GM12878 (cell line): ENCODE measurements around the gene KCNN1. TPM values are rescaled to one million over a fixed set of nuclear protein-coding genes. Genes with fewer than 3 reads are reported as not detected.

Experiments
- ATAC-seq: fragments of 200-7000 bp; cut with Tn5 transposase; 3 replicates; pipeline ENCODE4 v1.9.1; 2020; ENCODE audit warnings: mild to moderate bottlenecking, moderate library complexity
- BruUV-seq: library from RNA; stranded (reverse); fragments of 400-500 nt; replicated peaks from 2 replicates; lab custom pipeline; 2021; lab: Mats Ljungman, UMichigan
- CTCF ChIA-PET: fragments of 300-600 bp; sonication (Branson Sonifier 250); formaldehyde crosslinking; extraction: SDS; loops from one replicate; lab custom pipeline; 2021; ENCODE audit warnings: inconsistent platforms; lab: Yijun Ruan, JAX
- POLR2A ChIA-PET: fragments of 350-600 bp; formaldehyde crosslinking; extraction: SDS; loops from one replicate; lab custom pipeline; 2021; ENCODE audit warnings: inconsistent platforms; lab: Charles Lee
- RAD21 ChIA-PET: fragments of 300-600 bp; sonication (Branson Sonifier 250); formaldehyde crosslinking; loops from one replicate; lab custom pipeline; 2023; ENCODE audit warnings: antibody characterized with exemption; ENCODE audit not compliant: unreplicated experiment; lab: Charles Lee
- SMC1A ChIA-PET: fragments of 300-600 bp; sonication (Branson Sonifier 250); formaldehyde crosslinking; loops from one replicate; lab custom pipeline; 2023; ENCODE audit not compliant: unreplicated experiment, uncharacterized antibody; lab: Charles Lee
- DNase-seq: peaks from one replicate; pipeline ENCODE4 v3.0.0-alpha.2; 2011; ENCODE audit warnings: low read depth, low spot score
- FAIRE-seq: peaks from 3 replicates; lab custom pipeline; 2011; peaks lifted over from hg19 to GRCh38; lab: Jason Lieb, UNC
- H2AFZ ChIP-seq: 2 replicates; pipeline ENCODE4 v1.6.0; 2011; ENCODE audit warnings: low read depth, low read length, control low read depth; ENCODE audit not compliant: control insufficient read depth
- H3K27ac ChIP-seq: 2 replicates; pipeline ENCODE4 v1.5.1; 2011; ENCODE audit warnings: control low read depth; ENCODE audit not compliant: control insufficient read depth, insufficient read depth
- H3K27me3 ChIP-seq, 2 experiments: replicated peaks in 1 of 2; 2 replicates each; pipeline versions ENCODE4 v1.6.0 to v1.6.1; 2011; ENCODE audit warnings: low read length in 1 of 2; ENCODE audit not compliant: control insufficient read depth in 2 of 2, insufficient read depth in 2 of 2
- H3K36me3 ChIP-seq, 2 experiments: 2 replicates each; pipeline ENCODE4 v1.5.1; 2011; ENCODE audit warnings: low read length in 1 of 2; ENCODE audit not compliant: control insufficient read depth in 2 of 2, insufficient read depth in 2 of 2
- H3K4me1 ChIP-seq: 2 replicates; pipeline ENCODE4 v1.6.1; 2011; ENCODE audit warnings: mild to moderate bottlenecking, low read length, moderate library complexity, mixed read lengths; ENCODE audit not compliant: control insufficient read depth, insufficient read depth
- H3K4me2 ChIP-seq: 2 replicates; pipeline ENCODE4 v1.6.0; 2011; ENCODE audit warnings: control low read depth; ENCODE audit not compliant: control insufficient read depth, insufficient read depth
- H3K4me3 ChIP-seq: fragments of 200-600 bp; sonication (generic); 2 replicates; pipeline ENCODE4 v1.5.1; 2016
- H3K79me2 ChIP-seq: 2 replicates; pipeline ENCODE4 v1.6.0; 2011; ENCODE audit warnings: low read length; ENCODE audit not compliant: control insufficient read depth, insufficient read depth
- H3K9ac ChIP-seq: 2 replicates; pipeline ENCODE4 v1.8.0; 2011; ENCODE audit warnings: low read length, control low read depth, mixed read lengths; ENCODE audit not compliant: control insufficient read depth, insufficient read depth
- H3K9me3 ChIP-seq: replicated peaks from 3 replicates; pipeline ENCODE4 v1.5.1; 2011; ENCODE audit warnings: mild to moderate bottlenecking, low read length; ENCODE audit not compliant: control insufficient read depth, insufficient read depth
- H4K20me1 ChIP-seq: 2 replicates; pipeline ENCODE4 v1.6.0; 2011; ENCODE audit not compliant: control insufficient read depth, insufficient read depth
- EED ChIP-seq: sonication (generic); IDR thresholded peaks from 2 replicates; pipeline ENCODE4 v1.6.1; 2016; ENCODE audit warnings: antibody characterized with exemption, low read depth
- GATAD2B ChIP-seq: fragments of 450-650 bp; conservative IDR thresholded peaks from 2 replicates; pipeline ENCODE4 v1.6.1; 2017; ENCODE audit warnings: low read depth, mild to moderate bottlenecking, moderate library complexity
- HCFC1 ChIP-seq: fragments of 150-350 bp; IDR thresholded peaks from 2 replicates; pipeline ENCODE4 v1.6.1; 2014; ENCODE audit warnings: low read length
- JUNB ChIP-seq: IDR thresholded peaks from 2 replicates; pipeline ENCODE4 v1.6.1; 2016; ENCODE audit warnings: antibody characterized with exemption, mild to moderate bottlenecking
- KAT2A ChIP-seq: conservative IDR thresholded peaks from 2 replicates; pipeline ENCODE4 v1.6.1; 2011; ENCODE audit warnings: low read depth, low read length; ENCODE audit not compliant: control insufficient read depth
- MTA3 ChIP-seq: IDR thresholded peaks from 2 replicates; pipeline ENCODE4 v1.6.1; 2012; ENCODE audit warnings: low read length, inconsistent platforms, borderline replicate concordance
- NFIC ChIP-seq: IDR thresholded peaks from 2 replicates; pipeline ENCODE4 v1.6.1; 2012; ENCODE audit warnings: low read depth, mild to moderate bottlenecking, inconsistent platforms, low read length, moderate library complexity
- RBBP5 ChIP-seq: fragments of 200-600 bp; sonication (generic); conservative IDR thresholded peaks from 2 replicates; pipeline ENCODE4 v1.6.1; 2016
- SIN3A ChIP-seq: IDR thresholded peaks from 2 replicates; pipeline ENCODE4 v1.6.1; 2012; ENCODE audit warnings: low read depth, low read length, improper control_type of control experiment
- SREBF2 ChIP-seq: IDR thresholded peaks from 2 replicates; pipeline ENCODE4 v1.6.1; 2012; ENCODE audit warnings: mild to moderate bottlenecking, low read length
- TAF1 ChIP-seq: IDR thresholded peaks from 2 replicates; pipeline ENCODE4 v1.6.1; 2011; ENCODE audit warnings: mild to moderate bottlenecking, low read depth, low read length, borderline replicate concordance
- TARDBP ChIP-seq: IDR thresholded peaks from 2 replicates; pipeline ENCODE4 v1.6.1; 2016; ENCODE audit warnings: borderline replicate concordance
- ZSCAN29 ChIP-seq: fragments of 450-650 bp; IDR thresholded peaks from 2 replicates; pipeline ENCODE4 v1.6.1; 2017; ENCODE audit warnings: mild to moderate bottlenecking, moderate library complexity
- WGBS: methylation state at CpG from one replicate; pipeline ENCODE4 v1.1.6; 2016; ENCODE audit warnings: low lambda C conversion rate; ENCODE audit not compliant: insufficient replicate concordance, insufficient coverage; ENCODE audit errors: missing lambda C conversion rate; 5-methylcytosine and 5-hydroxymethylcytosine counted together
- in situ Hi-C: fragments of 300-500 bp; cut with MboI; formaldehyde crosslinking; loops from 9 replicates; pipeline ENCODE4 v1.14.3; 2018; ENCODE audit warnings: mixed read lengths
- intact Hi-C: fragments of 100-400 bp; cut with micrococcal nuclease; formaldehyde crosslinking; loops from one replicate; pipeline ENCODE4 v1.14.2; 2022; ENCODE audit not compliant: unreplicated experiment
- polyA plus RNA-seq, 11 experiments: library from polyadenylated mRNA; depleted of rRNA in 4 of 11; unstranded in 6 of 11; stranded (reverse) in 5 of 11; fragments of >200 nt; fragmentation: Nextera tagmentation in 4 of 11; fragmentation: Illumina TruSeq in 1 of 11; extraction: Ambion mirVana in 4 of 11; extraction: Trizol in 1 of 11; gene quantifications; 1 replicate in 1 of 11; 2 replicates in 10 of 11; pipeline versions ENCODE4 v1.2.1 to v1.2.3, GENCODE V29; 2011 to 2016; ENCODE audit warnings: inconsistent platforms in 2 of 11, missing spikeins in 2 of 11, low read depth in 1 of 11
- total RNA-seq, 4 experiments: library from RNA; depleted of rRNA in 3 of 4; stranded (reverse); fragments of >200 nt in 3 of 4; fragmentation: Illumina TruSeq in 1 of 4; extraction: Trizol in 1 of 4; gene quantifications; 2 replicates each; pipeline versions ENCODE4 v1.2.1 to v1.2.3, GENCODE V29; 2013 to 2021
- TF ChIP-seq, protein P1 (sequence below): fragments of 450-650 bp; IDR thresholded peaks from 2 replicates; pipeline ENCODE4 v1.6.1; 2014; ENCODE audit warnings: mild to moderate bottlenecking

KCNN1 gene
- total and polyA plus RNA-seq, 10 of the 15 experiments (the other 5 are each of a cell fraction or from before 2014, with no cell fraction given), result 0.02 to 0.95 (median 0.16) TPM; not detected in 1

DNA sequence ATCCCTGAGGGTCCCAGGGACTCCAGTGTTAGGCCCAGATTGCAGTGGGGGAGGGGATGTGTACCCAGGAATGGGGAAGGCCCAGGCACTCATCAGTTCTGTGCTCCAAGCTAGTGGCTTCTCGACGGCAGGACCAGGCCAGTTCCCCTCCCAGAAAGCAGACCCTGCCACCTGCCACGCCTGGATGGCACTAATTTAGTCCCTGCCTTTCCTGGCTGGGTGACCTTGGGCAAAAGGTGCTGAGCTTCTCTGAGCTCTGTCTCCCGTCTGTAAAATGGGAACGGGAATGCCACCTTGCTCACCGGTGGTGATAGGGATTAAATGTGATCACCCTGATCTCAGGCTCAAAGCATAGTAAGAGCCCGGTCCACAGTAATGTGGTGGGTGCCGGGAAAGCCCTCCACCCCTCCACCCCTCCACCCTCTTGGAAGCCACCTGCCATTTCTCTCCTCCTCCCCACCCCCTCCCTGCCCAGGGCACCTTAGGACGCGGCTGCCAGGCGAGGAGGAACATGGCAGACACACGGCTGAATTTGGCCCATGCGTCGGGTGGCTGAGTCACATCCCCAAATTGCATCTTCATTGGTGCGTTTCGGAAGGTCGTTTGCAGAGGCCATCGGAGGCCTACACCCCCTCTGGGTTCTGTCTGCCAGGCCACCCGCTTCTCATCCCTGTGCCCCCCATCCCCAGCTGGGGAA is 2.3 kb downstream of the KCNN1 start:
- no peak overlapping the region for H3K4me3 ChIP-seq
- H3K36me3 ChIP-seq, result no peaks in the 10 kb centered on the region
- TF ChIP-seq GATAD2B (no peak), EED (no peak), SIN3A (no peak), HCFC1 (no peak), MTA3 (no peak), TAF1 (no peak), JUNB (no peak), KAT2A (no peak), SREBF2 (no peak), TARDBP (no peak), ZSCAN29 (no peak), NFIC (no peak), RBBP5 (no peak)
- TF ChIP-seq, protein P1, sequence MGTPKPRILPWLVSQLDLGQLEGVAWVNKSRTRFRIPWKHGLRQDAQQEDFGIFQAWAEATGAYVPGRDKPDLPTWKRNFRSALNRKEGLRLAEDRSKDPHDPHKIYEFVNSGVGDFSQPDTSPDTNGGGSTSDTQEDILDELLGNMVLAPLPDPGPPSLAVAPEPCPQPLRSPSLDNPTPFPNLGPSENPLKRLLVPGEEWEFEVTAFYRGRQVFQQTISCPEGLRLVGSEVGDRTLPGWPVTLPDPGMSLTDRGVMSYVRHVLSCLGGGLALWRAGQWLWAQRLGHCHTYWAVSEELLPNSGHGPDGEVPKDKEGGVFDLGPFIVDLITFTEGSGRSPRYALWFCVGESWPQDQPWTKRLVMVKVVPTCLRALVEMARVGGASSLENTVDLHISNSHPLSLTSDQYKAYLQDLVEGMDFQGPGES, result no peak
- no peaks in the 10 kb centered on the region for H3K79me2 ChIP-seq
- CTCF ChIA-PET, result interaction anchor here (0.9 to 1.1 kb wide), 2 partner anchors 16 to 31 kb away, joined by 3 read pairs; no protein-coding TSS in a partner anchor
- H3K4me1 ChIP-seq, result no peaks in the 10 kb centered on the region
- RAD21 ChIA-PET, result interaction anchor here (1.1 kb wide), 1 partner anchor 28 kb away, joined by 4 read pairs; no protein-coding TSS in a partner anchor
- peaks cover 3 to 11% of the 10 kb centered on the region in 2 experiments for H3K27me3 ChIP-seq
- SMC1A ChIA-PET, result interaction anchor here (1.2 kb wide), 2 partner anchors 13 to 26 kb away, joined by 3 read pairs; no protein-coding TSS in a partner anchor
- in situ Hi-C loops (no loop called here), intact Hi-C loops (no loop called here)
- no TSS peak for BruUV-seq
- H2AFZ ChIP-seq, result no peak overlapping the region
- H3K9me3 ChIP-seq, result no peaks in the 10 kb centered on the region
- H4K20me1 ChIP-seq, result no peaks in the 10 kb centered on the region; the same call in 1 of the 2 replicates
- no peak overlapping the region for H3K27ac ChIP-seq
- no peak for FAIRE-seq
- POLR2A ChIA-PET, result no interaction called here
- H3K4me2 ChIP-seq, result no peak overlapping the region
- no peak for DNase-seq
- H3K9ac ChIP-seq, result no peak overlapping the region
- WGBS, result 50% methylated on average over 15 of the region's 19 CpGs
- ATAC-seq, result no peak
